GM12878 (cell line): ENCODE results near the gene LYPLA2. TPM values are rescaled to one million over a fixed set of nuclear protein-coding genes. Genes with fewer than 3 reads are reported as not detected.
A peak's percentile ranks its signal among the peaks of the same experiment; 100 is the strongest.

Experiments used
- POLR2AphosphoS2 ChIP-seq: IDR thresholded peaks from 2 replicates; pipeline ENCODE4 v1.6.1; 2011; ENCODE audit warnings: low read depth, mild to moderate bottlenecking, low read length, improper control_type of control experiment, moderate library complexity
- POU2F2 ChIP-seq: IDR thresholded peaks from 3 replicates; pipeline ENCODE4 v1.6.1; 2011; ENCODE audit warnings: low read depth, mild to moderate bottlenecking, low read length, borderline replicate concordance
- polyA plus RNA-seq, 11 experiments: library from polyadenylated mRNA; depleted of rRNA in 4 of 11; unstranded in 6 of 11; stranded (reverse) in 5 of 11; fragments of >200 nt; fragmentation: Nextera tagmentation in 4 of 11; fragmentation: Illumina TruSeq in 1 of 11; extraction: Ambion mirVana in 4 of 11; extraction: Trizol in 1 of 11; gene quantifications; 1 replicate in 1 of 11; 2 replicates in 10 of 11; pipeline versions ENCODE4 v1.2.1 to v1.2.3, GENCODE V29; 2011 to 2016; ENCODE audit warnings: inconsistent platforms in 2 of 11, missing spikeins in 2 of 11, low read depth in 1 of 11
- total RNA-seq, 4 experiments: library from RNA; depleted of rRNA in 3 of 4; stranded (reverse); fragments of >200 nt in 3 of 4; fragmentation: Illumina TruSeq in 1 of 4; extraction: Trizol in 1 of 4; gene quantifications; 2 replicates each; pipeline versions ENCODE4 v1.2.1 to v1.2.3, GENCODE V29; 2013 to 2021
- TF ChIP-seq, protein P1 (sequence below): fragments of 450-650 bp; IDR thresholded peaks from 2 replicates; pipeline ENCODE4 v1.6.1; 2016; ENCODE audit warnings: mild to moderate bottlenecking
- TF ChIP-seq, protein P2 (sequence below): IDR thresholded peaks from 2 replicates; pipeline ENCODE4 v1.6.1; 2012; ENCODE audit warnings: low read depth, low read length, improper control_type of control experiment
- TF ChIP-seq, protein P3 (sequence below): fragments of 450-650 bp; conservative IDR thresholded peaks from 2 replicates; pipeline ENCODE4 v1.6.1; 2017; ENCODE audit warnings: mild to moderate bottlenecking, moderate library complexity

LYPLA2 gene
- total and polyA plus RNA-seq, 10 of the 15 experiments (the other 5 are each of a cell fraction or from before 2014, with no cell fraction given): 2.7 to 129 (median 62.3) TPM

DNA sequence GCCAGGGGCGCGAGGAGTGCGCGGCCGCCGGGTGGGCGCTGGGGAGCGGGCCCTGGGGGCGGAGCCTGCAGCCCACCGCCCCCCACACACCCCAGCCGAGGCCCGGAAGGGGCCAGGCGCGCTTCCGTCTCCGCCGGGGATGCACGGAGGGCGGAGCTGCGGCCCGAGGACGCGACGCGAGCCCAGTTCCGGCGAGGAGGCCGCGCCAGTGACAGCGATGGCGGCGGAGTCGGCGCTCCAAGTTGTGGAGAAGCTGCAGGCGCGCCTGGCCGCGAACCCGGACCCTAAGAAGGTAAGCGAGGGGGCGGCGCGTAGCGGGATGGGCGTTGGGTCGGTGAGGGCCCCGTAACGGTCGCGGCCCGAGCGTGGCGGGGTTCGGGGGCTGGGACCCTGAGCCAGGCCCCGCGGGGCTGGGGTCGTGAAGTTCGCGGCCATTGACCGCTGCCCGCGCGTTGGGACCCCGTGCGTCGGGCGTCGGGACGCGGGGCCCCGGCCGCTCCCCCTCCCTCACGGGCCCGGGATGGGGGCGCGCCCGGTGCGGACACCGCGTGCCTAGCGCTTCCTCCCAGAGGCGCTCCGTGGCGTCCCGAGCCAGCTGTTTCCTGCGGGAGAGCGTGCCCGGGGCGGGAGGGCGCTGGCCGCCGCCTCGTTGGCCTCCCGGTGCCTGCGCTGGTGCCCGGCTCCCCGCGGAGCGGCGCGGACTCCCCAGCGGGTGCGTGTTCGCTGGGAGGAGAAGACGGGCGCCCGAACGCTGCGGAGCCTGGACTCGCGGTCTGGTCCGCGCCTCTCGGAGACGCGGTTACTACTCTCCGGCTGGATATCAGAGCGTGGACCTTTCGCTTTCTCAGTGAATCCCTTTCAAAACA is 47.4 kb upstream of the LYPLA2 start, which contains the start of gene ELOA (continued):
- TF ChIP-seq, protein P1, sequence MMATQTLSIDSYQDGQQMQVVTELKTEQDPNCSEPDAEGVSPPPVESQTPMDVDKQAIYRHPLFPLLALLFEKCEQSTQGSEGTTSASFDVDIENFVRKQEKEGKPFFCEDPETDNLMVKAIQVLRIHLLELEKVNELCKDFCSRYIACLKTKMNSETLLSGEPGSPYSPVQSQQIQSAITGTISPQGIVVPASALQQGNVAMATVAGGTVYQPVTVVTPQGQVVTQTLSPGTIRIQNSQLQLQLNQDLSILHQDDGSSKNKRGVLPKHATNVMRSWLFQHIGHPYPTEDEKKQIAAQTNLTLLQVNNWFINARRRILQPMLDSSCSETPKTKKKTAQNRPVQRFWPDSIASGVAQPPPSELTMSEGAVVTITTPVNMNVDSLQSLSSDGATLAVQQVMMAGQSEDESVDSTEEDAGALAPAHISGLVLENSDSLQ: no peak
- TF ChIP-seq POLR2AphosphoS2 (0 out of 2 replicates have a peak, but pooled peaks have one; percentile 76), POU2F2 (peak; percentile 85; the same call in 2 of the 3 replicates)
- TF ChIP-seq, protein P2, sequence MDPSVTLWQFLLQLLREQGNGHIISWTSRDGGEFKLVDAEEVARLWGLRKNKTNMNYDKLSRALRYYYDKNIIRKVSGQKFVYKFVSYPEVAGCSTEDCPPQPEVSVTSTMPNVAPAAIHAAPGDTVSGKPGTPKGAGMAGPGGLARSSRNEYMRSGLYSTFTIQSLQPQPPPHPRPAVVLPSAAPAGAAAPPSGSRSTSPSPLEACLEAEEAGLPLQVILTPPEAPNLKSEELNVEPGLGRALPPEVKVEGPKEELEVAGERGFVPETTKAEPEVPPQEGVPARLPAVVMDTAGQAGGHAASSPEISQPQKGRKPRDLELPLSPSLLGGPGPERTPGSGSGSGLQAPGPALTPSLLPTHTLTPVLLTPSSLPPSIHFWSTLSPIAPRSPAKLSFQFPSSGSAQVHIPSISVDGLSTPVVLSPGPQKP: peak; percentile 60
- TF ChIP-seq, protein P3, sequence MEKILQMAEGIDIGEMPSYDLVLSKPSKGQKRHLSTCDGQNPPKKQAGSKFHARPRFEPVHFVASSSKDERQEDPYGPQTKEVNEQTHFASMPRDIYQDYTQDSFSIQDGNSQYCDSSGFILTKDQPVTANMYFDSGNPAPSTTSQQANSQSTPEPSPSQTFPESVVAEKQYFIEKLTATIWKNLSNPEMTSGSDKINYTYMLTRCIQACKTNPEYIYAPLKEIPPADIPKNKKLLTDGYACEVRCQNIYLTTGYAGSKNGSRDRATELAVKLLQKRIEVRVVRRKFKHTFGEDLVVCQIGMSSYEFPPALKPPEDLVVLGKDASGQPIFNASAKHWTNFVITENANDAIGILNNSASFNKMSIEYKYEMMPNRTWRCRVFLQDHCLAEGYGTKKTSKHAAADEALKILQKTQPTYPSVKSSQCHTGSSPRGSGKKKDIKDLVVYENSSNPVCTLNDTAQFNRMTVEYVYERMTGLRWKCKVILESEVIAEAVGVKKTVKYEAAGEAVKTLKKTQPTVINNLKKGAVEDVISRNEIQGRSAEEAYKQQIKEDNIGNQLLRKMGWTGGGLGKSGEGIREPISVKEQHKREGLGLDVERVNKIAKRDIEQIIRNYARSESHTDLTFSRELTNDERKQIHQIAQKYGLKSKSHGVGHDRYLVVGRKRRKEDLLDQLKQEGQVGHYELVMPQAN: peak; percentile 78
